Pulmonary artery endothelial cell (primary cell): ENCODE measurements around the gene PPP2R2C. TPM values are rescaled to one million over a fixed set of nuclear protein-coding genes. Genes with fewer than 3 reads are reported as not detected.

Experiments
- DNase-seq: peaks from one replicate; pipeline ENCODE4 v3.0.0-alpha.2; 2011; ENCODE audit warnings: low read depth, low spot score
- total RNA-seq: library from RNA; depleted of rRNA; stranded (reverse); fragments of >200 nt; gene quantifications from 2 replicates; pipeline ENCODE4 v1.2.3, GENCODE V29; 2014

The PPP2R2C gene
- total RNA-seq, result 0.04 TPM in 1 of 2 replicates, not detected in the other

DNA sequence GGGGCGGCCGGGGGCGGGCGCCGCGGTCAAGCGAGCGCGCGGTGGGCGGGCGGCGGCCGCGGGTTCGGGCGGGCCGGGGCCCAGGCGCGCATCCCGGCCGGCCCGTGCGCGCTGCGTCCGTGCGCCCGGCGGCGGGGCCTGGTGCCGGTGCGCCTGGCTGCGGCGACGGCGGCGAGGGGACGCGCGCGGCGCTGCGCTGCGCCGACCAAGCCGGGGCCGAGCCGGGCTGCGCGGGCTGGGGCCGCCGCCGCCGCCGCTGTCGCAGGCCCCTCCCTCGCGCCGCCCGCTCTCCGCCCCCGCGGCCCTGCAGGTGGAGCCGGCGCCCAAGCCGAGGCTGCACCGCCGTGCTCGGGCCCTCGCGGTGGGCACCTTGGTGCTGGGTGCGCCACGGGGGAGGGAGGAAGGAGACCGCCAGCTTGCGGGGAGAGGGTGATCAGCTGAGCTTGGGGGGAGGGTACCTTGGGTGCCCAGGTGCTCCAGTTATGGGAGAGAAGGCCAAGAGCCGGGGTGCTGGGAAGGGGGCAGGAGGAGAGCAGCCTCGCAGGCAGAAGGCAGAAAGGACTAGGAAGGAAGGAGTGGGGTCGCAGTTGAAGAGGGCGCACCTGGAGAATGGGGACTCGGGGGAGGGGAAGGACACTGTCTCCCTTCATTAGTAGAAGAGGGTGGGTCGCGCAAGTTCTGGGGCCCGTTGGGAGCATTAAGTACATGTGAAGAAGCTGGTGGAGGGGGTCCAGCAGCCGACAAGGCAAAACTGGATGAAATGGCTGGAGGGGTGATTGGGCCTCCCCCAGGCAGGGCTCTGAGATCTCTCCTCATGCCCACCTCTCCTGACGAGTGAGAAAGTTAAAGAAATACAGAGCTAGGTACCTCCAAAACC, at the start of gene PPP2R2C:
Gene PPP2R2C (minus strand): TSS at position 228 of the 877 bp plus-strand sequence. CDS start 385 bp downstream, outside the sequence.
- DNase-seq, result no peak

DNA sequence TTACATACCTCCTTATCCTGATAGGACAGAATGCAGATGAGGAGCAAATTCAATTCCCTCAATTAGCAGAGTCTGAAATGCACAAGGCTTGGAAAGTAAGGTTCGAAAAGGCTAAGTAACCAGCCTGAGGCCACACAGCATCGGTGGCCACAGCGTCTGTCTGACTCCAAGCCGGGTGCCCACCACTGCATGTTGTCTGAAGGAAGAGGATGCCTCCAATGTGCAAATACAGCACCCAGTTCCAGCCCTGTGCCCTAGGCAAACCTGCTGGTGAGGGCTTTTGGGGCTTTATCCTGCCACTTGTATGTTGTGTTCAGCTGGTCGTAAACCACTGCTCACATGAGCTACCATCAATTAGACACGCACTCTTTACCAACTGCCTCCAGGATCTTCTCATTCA, 48.6 kb upstream of the PPP2R2C start:
- no peak for DNase-seq

- no peak for DNase-seq
Observed at GRCh38 chr4:6520051-6520636, 47.7 kb upstream of the PPP2R2C start.

DNA sequence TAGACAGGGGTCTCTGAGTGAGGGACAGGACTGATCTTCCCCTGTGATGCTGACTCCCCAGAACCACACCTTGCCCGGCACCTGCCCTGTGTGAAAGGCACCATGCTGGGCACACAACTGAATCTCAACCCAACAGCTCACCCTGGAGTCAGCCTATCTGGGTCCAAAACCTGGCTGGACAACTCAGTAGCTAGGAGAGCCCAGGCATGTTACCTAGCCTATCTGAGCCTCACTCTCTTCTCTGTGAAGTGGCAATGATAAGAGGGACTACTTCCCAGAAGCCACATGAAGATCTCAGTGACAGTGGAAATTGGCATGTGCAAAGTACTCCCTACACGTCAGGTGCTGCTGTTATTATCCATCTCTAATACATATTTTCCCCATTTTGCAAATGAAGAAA, 44.8 kb upstream of the PPP2R2C start:
- DNase-seq, result no peak

DNA sequence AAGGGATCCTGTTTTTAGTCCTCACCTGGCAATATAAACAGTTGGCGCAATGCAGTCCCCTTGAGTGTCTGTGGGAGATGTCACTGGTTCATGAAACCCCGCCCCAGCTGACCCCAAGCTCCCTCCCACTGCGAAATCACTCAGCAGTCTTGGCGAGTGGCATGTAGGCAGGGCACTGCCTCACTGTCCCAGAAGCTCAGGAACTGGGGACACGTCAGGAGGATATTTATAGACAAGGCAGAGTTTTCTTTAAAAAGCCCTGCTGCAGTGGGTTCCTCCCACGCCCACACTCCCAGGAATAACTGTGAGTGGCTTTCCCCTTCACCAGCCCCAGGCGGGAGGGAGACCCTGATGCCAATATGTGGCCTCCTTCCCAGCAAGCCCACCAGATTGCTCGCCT, 44.3 kb upstream of the PPP2R2C start:
- DNase-seq, result no peak

- no peak for DNase-seq
Observed at GRCh38 chr4:6516281-6516680, 43.9 kb upstream of the PPP2R2C start.

DNA sequence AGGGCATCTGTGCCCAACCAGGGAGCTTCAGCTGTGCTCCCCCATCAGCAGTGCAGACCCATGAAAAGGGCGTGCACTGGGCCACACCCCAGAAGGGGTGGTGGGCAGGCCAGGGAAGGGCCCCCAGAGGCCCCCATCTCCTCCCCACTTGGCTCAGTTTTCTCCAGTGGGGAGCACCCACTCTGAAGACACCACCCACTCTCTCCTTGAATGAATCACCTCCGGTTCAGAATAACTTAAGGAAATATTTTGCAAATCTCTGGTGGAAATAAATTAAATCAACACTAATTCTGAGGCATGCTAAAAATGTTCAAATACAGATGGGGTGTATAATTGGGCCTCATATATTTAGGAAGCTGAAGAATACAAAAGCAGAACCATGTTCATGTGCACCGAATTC, 41.3 kb upstream of the PPP2R2C start:
- no peak for DNase-seq

- DNase-seq, result no peak
Observed at GRCh38 chr4:6509587-6509986, 37.2 kb upstream of the PPP2R2C start.

- DNase-seq, result no peak
Observed at GRCh38 chr4:6507345-6507744, 34.9 kb upstream of the PPP2R2C start.

- DNase-seq, result no peak
Observed at GRCh38 chr4:6506616-6507140, 34.3 kb upstream of the PPP2R2C start.

DNA sequence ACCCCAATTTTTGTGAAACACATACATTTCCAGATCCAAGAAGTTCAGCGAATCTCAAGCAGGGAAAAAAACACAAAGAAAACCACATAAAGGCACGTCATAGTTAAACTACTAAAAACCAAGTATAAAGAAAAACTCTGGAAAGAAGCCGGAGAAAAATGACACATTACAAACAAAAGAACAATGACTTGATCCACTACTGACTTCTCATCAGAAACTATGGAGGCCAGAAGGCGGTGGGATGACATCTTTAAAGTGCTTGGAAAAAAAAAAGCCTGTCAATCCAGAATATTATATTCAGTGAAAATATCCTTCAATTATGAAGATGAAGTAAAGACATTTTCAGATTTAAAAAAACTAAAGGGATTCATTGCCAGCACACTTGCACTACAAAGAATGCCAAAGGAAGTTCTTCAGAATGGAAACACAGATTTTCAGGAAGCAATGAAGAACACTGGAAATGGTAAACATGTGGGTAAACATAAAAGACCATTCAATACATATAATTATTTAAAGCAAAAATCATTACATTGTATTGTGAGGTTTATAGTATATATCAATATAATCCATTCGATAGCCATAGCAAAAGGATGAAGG, 32.6 kb upstream of the PPP2R2C start:
- no peak for DNase-seq

DNA sequence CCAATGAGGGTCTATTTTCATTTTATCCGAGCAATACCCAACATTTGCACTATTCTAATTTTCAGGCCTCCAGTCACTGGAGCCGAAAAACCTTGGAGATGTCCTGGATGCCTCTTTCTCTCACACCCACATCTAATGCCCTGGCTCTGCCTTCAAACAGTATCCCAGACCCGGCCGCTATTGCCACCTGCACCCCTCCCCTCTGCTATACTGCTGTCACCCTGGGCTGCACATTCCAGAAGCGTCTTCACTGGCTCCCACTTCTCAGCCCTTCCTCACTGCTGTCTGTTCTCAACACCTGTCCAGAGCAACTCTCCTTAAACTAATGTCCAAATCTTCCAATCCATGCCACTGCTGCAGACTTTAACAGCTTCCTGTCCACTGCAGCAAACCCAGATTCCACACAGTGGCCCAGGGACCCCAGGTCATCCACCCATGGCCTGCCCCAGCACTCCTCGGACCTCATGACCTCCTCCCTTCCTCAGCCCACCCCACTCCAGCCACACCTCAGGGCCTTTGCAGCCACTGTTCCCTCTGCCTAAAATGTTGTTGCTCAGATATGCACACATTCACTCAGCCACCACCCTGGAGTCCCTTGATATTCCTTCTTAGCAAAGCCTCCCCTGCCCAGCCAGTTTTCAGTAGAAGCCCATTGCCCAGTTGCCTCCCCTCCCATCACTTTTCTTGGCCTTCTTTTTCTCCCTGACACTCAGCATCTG, 30.5 kb upstream of the PPP2R2C start:
- DNase-seq, result no peak

GRCh38 chr4:6502147-6502546, 29.7 kb upstream of the PPP2R2C start:
- DNase-seq, result no peak

- DNase-seq, result no peak
Observed at GRCh38 chr4:6501171-6501570, 28.8 kb upstream of the PPP2R2C start.

- no peak for DNase-seq
Observed at GRCh38 chr4:6500481-6501140, 28.2 kb upstream of the PPP2R2C start.

DNA sequence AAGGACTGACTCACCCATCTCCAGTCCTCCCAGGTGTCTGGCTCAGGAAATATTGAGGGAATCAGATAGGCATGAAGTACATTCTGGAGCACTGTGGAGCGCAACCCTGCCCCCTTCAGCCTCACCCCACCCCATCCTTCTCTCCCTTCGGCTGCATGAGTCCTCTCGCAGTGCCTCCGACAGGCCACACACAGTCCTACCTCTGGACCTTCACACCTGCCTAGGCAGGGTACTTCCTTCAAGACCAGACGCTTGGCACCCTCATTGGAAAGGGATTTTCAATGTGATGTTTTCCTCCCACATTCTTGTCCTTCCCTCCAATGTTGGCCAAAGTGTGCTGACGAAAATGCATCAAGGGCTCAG, 26.8 kb upstream of the PPP2R2C start:
- DNase-seq, result no peak

DNA sequence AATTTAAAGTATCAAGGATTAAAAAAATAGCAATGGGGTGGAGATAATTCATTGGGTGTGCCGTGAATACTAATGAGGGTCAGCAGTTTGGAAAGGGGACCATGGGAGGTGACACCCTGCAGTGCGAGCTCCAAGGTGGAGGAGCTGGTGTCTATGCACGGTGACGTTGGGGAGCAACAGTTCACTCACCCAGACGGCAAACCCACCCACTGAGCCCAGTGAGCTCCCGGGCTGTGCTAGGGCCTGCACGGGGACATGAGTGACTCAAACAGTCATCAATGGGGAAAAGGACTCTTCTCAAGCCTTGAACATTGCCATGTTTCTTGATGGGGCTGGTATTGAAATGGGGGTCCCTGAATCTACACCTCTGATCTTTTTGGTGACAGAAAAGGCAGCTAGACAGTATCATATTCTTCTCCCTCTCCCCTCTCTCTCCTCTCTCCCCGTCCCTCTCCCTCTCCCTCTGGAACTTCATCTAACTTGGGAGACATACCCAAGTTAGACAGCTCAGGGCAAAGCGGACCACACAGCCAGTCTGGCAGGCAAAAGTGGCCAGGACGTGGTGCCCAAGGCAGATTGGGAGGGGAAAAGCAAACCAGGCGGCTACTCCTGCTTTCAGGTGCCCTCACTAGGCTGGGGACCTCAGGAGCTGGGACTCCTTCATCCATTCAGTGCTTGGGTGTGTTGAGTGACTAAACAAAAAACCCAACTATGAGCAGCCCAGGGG, 26.3 kb upstream of the PPP2R2C start:
- no peak for DNase-seq

DNA sequence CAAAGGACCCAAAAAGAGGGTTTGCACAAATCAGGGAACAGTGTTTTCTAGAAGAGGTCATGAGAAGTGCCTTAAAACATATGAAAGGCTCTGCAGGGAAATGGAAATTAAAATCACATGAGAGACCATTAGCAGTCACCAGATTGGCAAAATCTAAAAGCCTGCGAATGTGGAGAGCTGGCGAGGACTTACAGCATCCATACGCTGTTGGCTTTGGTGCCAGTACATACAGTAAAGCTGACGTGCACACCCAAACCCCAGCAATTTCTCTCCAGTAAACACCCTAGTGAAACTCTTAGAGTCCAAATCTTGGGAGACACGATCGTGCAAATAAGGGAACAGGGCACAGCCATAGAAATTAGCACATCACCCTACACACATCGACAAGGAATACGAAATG, 25.4 kb upstream of the PPP2R2C start:
- no peak for DNase-seq

DNA sequence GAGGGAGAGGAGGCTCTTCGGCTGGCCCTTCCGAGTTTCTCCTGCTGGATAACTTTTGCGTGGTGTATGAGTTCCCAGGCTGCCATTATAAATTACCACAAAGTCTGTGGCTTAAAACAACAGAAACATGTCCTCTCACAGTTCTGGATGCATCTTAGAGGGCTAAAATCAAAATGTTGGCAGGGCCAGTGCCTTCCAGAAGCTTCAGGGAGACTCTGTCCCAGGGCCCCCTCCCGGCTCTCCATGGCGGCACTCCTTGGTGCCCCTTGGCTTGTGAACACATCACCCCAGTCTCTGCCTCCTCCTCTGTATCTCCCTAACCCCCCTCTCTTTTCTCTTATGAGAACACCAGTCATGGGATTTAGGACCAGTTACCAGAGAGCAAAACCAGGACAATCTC, 23.3 kb upstream of the PPP2R2C start:
- no peak for DNase-seq

DNA sequence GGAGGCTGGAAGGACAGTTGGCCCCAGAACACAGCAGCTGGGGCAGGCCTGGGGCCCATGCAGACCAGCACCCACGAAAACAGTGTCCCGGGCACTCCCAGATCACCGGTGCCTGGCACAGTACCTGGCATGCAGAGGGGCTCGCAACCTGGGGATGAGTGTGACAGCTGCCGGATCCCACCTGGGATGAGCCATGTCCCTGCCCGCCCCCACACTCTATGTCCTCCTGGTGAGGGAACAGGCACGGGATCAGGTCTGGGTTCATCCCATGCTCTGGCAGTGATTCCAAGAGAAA, 22.8 kb upstream of the PPP2R2C start:
- no peak for DNase-seq
